HL-60/S4 treated with retinoic acid at 250 ng/mL for 4 days and 3 days (cell line): ENCODE results near the gene AFF2.

ENCODE experiments used
- in situ Hi-C: fragments of 300-500 bp; cut with MboI; formaldehyde crosslinking; loops from 2 replicates; pipeline ENCODE4 v1.7.0; 2022; ENCODE audit warnings: low sequenced_read_pairs

AFF2 gene

GRCh38 chrX:148580016-148580415 lies 79.6 kb downstream of the AFF2 start:
- in situ Hi-C loops, result no loop called here

- in situ Hi-C loops, result no loop called here
Observed at GRCh38 chrX:148582353-148582752, 81.9 kb downstream of the AFF2 start.

GRCh38 chrX:148588649-148589310 lies 88.4 kb downstream of the AFF2 start:
- in situ Hi-C loops, result no loop called here

GRCh38 chrX:148592595-148592994 lies 92.2 kb downstream of the AFF2 start:
- in situ Hi-C loops, result no loop called here

GRCh38 chrX:148593146-148593545 lies 92.7 kb downstream of the AFF2 start:
- in situ Hi-C loops, result no loop called here

GRCh38 chrX:148593987-148594386 lies 93.6 kb downstream of the AFF2 start:
- in situ Hi-C loops, result no loop called here

GRCh38 chrX:148599404-148599803 lies 99.0 kb downstream of the AFF2 start:
- in situ Hi-C loops, result no loop called here

GRCh38 chrX:148600131-148600530 lies 99.7 kb downstream of the AFF2 start:
- in situ Hi-C loops, result no loop called here

GRCh38 chrX:148600581-148600980 lies 100.2 kb downstream of the AFF2 start:
- in situ Hi-C loops, result no loop called here

GRCh38 chrX:148601034-148601433 lies 100.6 kb downstream of the AFF2 start:
- in situ Hi-C loops, result no loop called here

GRCh38 chrX:148609515-148610327 lies 109.3 kb downstream of the AFF2 start:
- in situ Hi-C loops, result no loop called here

GRCh38 chrX:148610328-148610698 lies 109.9 kb downstream of the AFF2 start:
- in situ Hi-C loops, result no loop called here

- in situ Hi-C loops, result no loop called here
Observed at GRCh38 chrX:148611993-148612392, 111.6 kb downstream of the AFF2 start.

GRCh38 chrX:148612431-148612830 lies 112.0 kb downstream of the AFF2 start:
- in situ Hi-C loops, result no loop called here

GRCh38 chrX:148613636-148614035 lies 113.2 kb downstream of the AFF2 start:
- in situ Hi-C loops, result no loop called here

GRCh38 chrX:148615491-148615890 lies 115.1 kb downstream of the AFF2 start:
- in situ Hi-C loops, result no loop called here

- in situ Hi-C loops, result no loop called here
Observed at GRCh38 chrX:148618470-148619445, 118.3 kb downstream of the AFF2 start.

- in situ Hi-C loops, result no loop called here
Observed at GRCh38 chrX:148620023-148620422, 119.6 kb downstream of the AFF2 start.

- in situ Hi-C loops, result no loop called here
Observed at GRCh38 chrX:148624951-148625474, 124.6 kb downstream of the AFF2 start.

- in situ Hi-C loops, result no loop called here
Observed at GRCh38 chrX:148628621-148629020, 128.2 kb downstream of the AFF2 start.

- in situ Hi-C loops, result no loop called here
Observed at GRCh38 chrX:148629434-148629833, 129.0 kb downstream of the AFF2 start.
